GM10847 (cell line): ENCODE measurements around the gene PRCC.

Source experiments
- POLR2A ChIP-seq: IDR thresholded peaks from 2 replicates; pipeline ENCODE4 v1.6.1; 2011; ENCODE audit not compliant: insufficient read length; ENCODE audit errors: extremely low read depth

Gene PRCC

GRCh38 chr1:156772728-156773497 is 5.6 kb downstream of the PRCC start:
- no peak for TF ChIP-seq POLR2A

GRCh38 chr1:156773607-156774006 is 6.3 kb downstream of the PRCC start:
- no peak for TF ChIP-seq POLR2A

GRCh38 chr1:156775799-156776198 is 8.5 kb downstream of the PRCC start:
- no peak for TF ChIP-seq POLR2A

GRCh38 chr1:156776942-156777341 is 9.6 kb downstream of the PRCC start:
- no peak for TF ChIP-seq POLR2A

- TF ChIP-seq POLR2A, result no peak
These were observed 10.2 kb downstream of the PRCC start for GRCh38 chr1:156777573-156777972.

GRCh38 chr1:156781585-156782186 is 14.4 kb downstream of the PRCC start:
- no peak for TF ChIP-seq POLR2A

- TF ChIP-seq POLR2A, result no peak
These were observed 18.1 kb downstream of the PRCC start for GRCh38 chr1:156785458-156785857.

GRCh38 chr1:156786640-156787039 is 19.3 kb downstream of the PRCC start:
- no peak for TF ChIP-seq POLR2A

- no peak for TF ChIP-seq POLR2A
These were observed 20.8 kb downstream of the PRCC start for GRCh38 chr1:156788136-156788535.

- TF ChIP-seq POLR2A, result no peak
These were observed 22.4 kb downstream of the PRCC start for GRCh38 chr1:156789621-156790318.

GRCh38 chr1:156794506-156795373 is 27.4 kb downstream of the PRCC start:
- no peak for TF ChIP-seq POLR2A

GRCh38 chr1:156795374-156795733 is 28.0 kb downstream of the PRCC start:
- TF ChIP-seq POLR2A, result no peak

GRCh38 chr1:156795787-156796186 is 28.5 kb downstream of the PRCC start:
- no peak for TF ChIP-seq POLR2A

GRCh38 chr1:156796340-156797097 is 29.2 kb downstream of the PRCC start:
- no peak for TF ChIP-seq POLR2A
